Measurements from ENCODE around the gene GPHB5. TPM values are rescaled to one million over a fixed set of nuclear protein-coding genes. Genes with fewer than 3 reads are reported as not detected.

Gene GPHB5
- total RNA-seq, 2 experiments from 2014 or later, result not detected

DNA sequence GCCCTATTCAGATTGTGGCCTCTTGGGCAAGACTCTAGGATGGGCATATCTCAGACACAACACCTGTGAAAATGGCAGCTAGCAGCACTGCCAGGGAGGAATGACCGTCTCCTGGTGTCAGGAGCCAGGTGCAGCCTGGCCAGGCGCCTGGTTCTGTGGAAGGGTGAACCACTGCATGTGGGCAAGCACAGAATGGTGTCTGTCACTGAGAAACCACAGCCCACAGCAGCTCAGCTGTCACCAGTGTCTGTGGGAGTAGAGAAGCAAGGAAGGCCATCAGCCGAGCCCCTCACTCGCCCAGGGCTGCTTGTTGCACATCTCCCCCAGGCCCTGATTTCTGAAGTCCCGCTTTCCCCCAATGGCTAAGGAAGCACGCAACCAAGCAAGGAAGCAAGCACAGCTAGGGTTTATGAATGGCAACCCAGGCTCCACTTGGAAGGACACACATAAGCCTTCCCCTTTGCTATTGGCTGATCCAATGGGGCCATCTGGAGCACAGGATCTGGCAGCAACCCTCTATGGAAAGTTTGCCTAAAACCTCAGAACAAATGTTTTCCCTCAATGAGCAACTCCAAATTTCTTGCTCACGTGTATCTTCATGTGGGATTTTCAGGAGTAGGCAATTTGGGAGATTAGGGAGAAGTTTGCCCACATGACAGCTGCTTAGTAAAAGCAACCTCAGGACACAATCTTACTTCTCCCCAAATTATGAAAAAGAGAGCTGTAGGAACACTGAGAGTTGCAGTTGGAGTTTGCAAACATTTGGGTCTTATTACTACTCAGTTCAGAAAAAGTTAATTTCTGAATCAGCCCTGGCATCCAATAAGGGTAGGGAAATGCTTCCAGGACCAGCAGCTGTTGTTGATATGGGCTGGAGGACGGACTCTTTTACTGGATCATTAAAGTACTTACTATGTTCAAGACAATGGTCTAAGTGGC is 44.7 kb downstream of the GPHB5 start:
- Mint-ChIP-seq H3K27me3 (peaks cover under 1% of the 10 kb centered on the region), H3K9me3 (no peaks in the 10 kb centered on the region), H3K36me3 (ENCODE audit: low read depth) (no peaks in the 10 kb centered on the region), H3K27ac (no peak overlapping the region), H3K4me3 (no peak overlapping the region), H3K4me1 (ENCODE audit: low read depth) (no peaks in the 10 kb centered on the region)
- ChIA-PET CTCF (no interaction called here), POLR2A (no interaction called here)
- TF ChIP-seq, protein P1, sequence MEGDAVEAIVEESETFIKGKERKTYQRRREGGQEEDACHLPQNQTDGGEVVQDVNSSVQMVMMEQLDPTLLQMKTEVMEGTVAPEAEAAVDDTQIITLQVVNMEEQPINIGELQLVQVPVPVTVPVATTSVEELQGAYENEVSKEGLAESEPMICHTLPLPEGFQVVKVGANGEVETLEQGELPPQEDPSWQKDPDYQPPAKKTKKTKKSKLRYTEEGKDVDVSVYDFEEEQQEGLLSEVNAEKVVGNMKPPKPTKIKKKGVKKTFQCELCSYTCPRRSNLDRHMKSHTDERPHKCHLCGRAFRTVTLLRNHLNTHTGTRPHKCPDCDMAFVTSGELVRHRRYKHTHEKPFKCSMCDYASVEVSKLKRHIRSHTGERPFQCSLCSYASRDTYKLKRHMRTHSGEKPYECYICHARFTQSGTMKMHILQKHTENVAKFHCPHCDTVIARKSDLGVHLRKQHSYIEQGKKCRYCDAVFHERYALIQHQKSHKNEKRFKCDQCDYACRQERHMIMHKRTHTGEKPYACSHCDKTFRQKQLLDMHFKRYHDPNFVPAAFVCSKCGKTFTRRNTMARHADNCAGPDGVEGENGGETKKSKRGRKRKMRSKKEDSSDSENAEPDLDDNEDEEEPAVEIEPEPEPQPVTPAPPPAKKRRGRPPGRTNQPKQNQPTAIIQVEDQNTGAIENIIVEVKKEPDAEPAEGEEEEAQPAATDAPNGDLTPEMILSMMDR (IDR thresholded peaks at IDR 0.05), result no peak
- DNase-seq (no peak), ATAC-seq (no peak)
- intact Hi-C loops (cut with micrococcal nuclease), result loop anchor here (10.0 kb wide), 2 partner anchors 99 to 1109 kb away; no protein-coding TSS in a partner anchor

DNA sequence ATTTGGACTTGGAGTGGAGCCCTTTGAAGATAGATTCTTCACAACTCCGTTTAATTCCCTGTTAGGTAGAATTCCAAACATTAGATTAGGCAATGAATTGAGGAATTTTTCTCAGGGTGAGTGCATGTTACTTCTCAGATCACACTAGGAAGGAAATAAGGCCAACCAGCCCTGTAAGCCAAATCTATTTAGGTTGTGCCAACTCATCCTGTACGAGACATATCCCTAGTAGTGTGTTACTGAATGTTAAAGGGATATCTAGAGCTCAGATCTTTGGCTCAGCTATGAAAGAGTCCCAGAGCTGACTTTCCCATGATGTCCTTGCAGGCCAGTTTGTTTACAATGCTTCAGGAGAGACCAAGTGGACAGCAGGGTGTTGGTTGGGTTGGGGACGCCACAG is 45.6 kb downstream of the GPHB5 start:
- DNase-seq (no peak), ATAC-seq (no peak)
- Mint-ChIP-seq H3K4me1 (ENCODE audit: low read depth) (no peaks in the 10 kb centered on the region), H3K36me3 (ENCODE audit: low read depth) (no peaks in the 10 kb centered on the region), H3K27me3 (peaks cover 2% of the 10 kb centered on the region), H3K9me3 (no peaks in the 10 kb centered on the region), H3K4me3 (no peak overlapping the region), H3K27ac (no peak overlapping the region)
- CTCF ChIA-PET, result no interaction called here
- POLR2A ChIA-PET, result no interaction called here
- intact Hi-C loops (cut with micrococcal nuclease), result loop anchor here (10.0 kb wide), 2 partner anchors 98 to 1108 kb away; no protein-coding TSS in a partner anchor
- TF ChIP-seq, protein P1 (IDR thresholded peaks at IDR 0.05), result no peak

DNA sequence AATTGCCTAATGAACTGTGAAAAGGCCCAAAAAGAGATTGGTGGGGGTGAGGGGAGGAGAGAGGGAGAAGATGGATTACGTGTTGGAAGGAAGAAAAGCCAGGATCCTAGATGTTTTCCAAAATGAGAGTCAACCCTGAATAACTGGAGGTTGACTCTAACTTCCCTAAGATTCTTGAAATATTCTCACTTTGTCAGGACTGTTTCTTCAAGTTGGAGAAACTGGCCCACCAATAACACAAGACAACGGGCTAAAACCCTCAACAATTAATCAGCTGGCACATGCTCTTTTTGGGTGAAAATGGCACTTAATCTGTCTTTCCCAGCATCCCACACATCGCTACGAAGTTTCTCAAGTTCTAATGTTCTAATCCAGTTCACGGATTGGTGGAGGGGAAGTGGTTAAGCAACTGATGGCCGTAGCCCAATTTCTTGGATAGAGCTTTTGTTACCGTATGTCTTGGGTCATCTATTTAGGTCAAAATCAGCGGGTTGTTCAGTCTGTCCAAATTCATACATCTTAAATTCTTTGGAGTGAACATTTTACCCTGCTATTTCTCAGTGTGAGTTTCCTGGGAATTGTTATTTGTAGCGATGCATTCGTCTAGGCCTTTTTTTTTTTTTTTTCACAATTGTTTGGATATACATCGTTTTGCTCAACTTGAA is 49.0 kb downstream of the GPHB5 start:
- no peaks in the 10 kb centered on the region for H3K4me1 Mint-ChIP-seq (ENCODE audit: low read depth)
- no peak overlapping the region for H3K27ac Mint-ChIP-seq
- DNase-seq (no peak), ATAC-seq (no peak)
- H3K9me3 Mint-ChIP-seq, result no peaks in the 10 kb centered on the region
- peaks cover 6% of the 10 kb centered on the region for H3K27me3 Mint-ChIP-seq
- H3K36me3 Mint-ChIP-seq (ENCODE audit: low read depth), result no peaks in the 10 kb centered on the region
- ChIA-PET POLR2A (no interaction called here), CTCF (no interaction called here)
- intact Hi-C loops (cut with micrococcal nuclease), result loop anchor here (10.0 kb wide), 2 partner anchors 95 to 1105 kb away; no protein-coding TSS in a partner anchor
- TF ChIP-seq, protein P1 (IDR thresholded peaks at IDR 0.05), result no peak
- no peak overlapping the region for H3K4me3 Mint-ChIP-seq

DNA sequence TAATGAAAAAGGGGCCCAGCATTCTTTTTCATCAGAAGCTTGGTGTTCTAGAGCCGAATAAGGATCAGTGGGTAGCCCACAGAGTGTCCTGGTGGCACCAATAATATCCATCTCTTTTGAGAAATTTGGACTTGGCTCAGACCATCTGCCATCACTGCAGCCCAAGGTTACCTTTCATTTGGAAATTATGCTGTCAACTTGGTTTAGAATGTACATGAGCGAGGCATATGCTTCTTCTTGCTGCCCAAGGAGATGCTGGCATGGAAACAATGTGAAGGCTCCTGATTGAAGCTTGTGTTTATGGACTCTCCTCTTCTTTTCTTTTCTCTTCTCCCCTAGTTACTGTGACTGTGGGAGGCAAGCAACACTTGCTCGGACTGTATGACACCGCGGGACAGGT is 50.0 kb downstream of the GPHB5 start:
- CTCF ChIA-PET, result interaction anchor here (1.0 kb wide), 1 partner anchor 25 kb away, joined by 3 read pairs; no protein-coding TSS in a partner anchor
- TF ChIP-seq, protein P1 (IDR thresholded peaks at IDR 0.05), result no peak
- DNase-seq (no peak), ATAC-seq (no peak)
- Mint-ChIP-seq H3K9me3 (no peaks in the 10 kb centered on the region), H3K4me1 (ENCODE audit: low read depth) (no peaks in the 10 kb centered on the region), H3K27ac (no peak overlapping the region), H3K36me3 (ENCODE audit: low read depth) (no peaks in the 10 kb centered on the region), H3K27me3 (peaks cover 8% of the 10 kb centered on the region), H3K4me3 (no peak overlapping the region)
- intact Hi-C loops (cut with micrococcal nuclease), result no loop called here
- POLR2A ChIA-PET, result no interaction called here

GRCh38 chr14:63267171-63267570 is 51.6 kb downstream of the GPHB5 start:
- Mint-ChIP-seq H3K9me3 (no peaks in the 10 kb centered on the region), H3K27ac (no peak overlapping the region), H3K27me3 (peaks cover 8% of the 10 kb centered on the region), H3K36me3 (ENCODE audit: low read depth) (no peaks in the 10 kb centered on the region), H3K4me1 (ENCODE audit: low read depth) (no peaks in the 10 kb centered on the region), H3K4me3 (no peak overlapping the region)
- TF ChIP-seq, protein P1 (IDR thresholded peaks at IDR 0.05), result no peak
- POLR2A ChIA-PET, result no interaction called here
- DNase-seq (no peak), ATAC-seq (no peak)
- CTCF ChIA-PET, result no interaction called here
- intact Hi-C loops (cut with micrococcal nuclease), result no loop called here
